Skeletal muscle satellite cell (primary cell): ENCODE measurements around the gene YTHDC1. TPM values are rescaled to one million over a fixed set of nuclear protein-coding genes. Genes with fewer than 3 reads are reported as not detected.

ENCODE experiments used
- small RNA-seq: library from RNA; depleted of rRNA; stranded (forward); fragments of <200 nt; gene quantifications from one replicate; pipeline ENCODE3, GENCODE V24; 2012

Gene YTHDC1

Small RNA genes within 50 kb of the gene (small RNA-seq; reads per million reads assigned to genes)
- not detected for gene MT2P1
